HEK293T (cell line): ENCODE measurements around the gene FOCAD.

Experiments used
- ARNT ChIP-seq: fragments of 450-650 bp; IDR thresholded peaks from 2 replicates; pipeline ENCODE4 v1.6.1; 2017; ENCODE audit warnings: mild to moderate bottlenecking
- BHLHE40 ChIP-seq: fragments of 450-650 bp; IDR thresholded peaks from 2 replicates; pipeline ENCODE4 v1.6.1; 2016; ENCODE audit warnings: mild to moderate bottlenecking, moderate library complexity, borderline replicate concordance
- ELF4 ChIP-seq: fragments of 450-650 bp; IDR thresholded peaks from 2 replicates; pipeline ENCODE4 v1.6.1; 2017; ENCODE audit warnings: antibody characterized with exemption
- FOXA1 ChIP-seq: fragments of 450-650 bp; IDR thresholded peaks from 2 replicates; pipeline ENCODE4 v1.6.1; 2016; ENCODE audit warnings: mild to moderate bottlenecking
- FOXK2 ChIP-seq: fragments of 450-650 bp; IDR thresholded peaks from 2 replicates; pipeline ENCODE4 v1.6.1; 2016; ENCODE audit warnings: mild to moderate bottlenecking
- FOXM1 ChIP-seq: fragments of 450-650 bp; IDR thresholded peaks from 2 replicates; pipeline ENCODE4 v1.6.1; 2017; ENCODE audit warnings: mild to moderate bottlenecking, borderline replicate concordance
- HDGF ChIP-seq: fragments of 450-650 bp; IDR thresholded peaks from 2 replicates; pipeline ENCODE4 v1.6.1; 2017; ENCODE audit warnings: antibody characterized with exemption, borderline replicate concordance
- L3MBTL2 ChIP-seq: fragments of 450-650 bp; conservative IDR thresholded peaks from 2 replicates; pipeline ENCODE4 v1.6.1; 2016; ENCODE audit warnings: mild to moderate bottlenecking
- NFRKB ChIP-seq: fragments of 450-650 bp; IDR thresholded peaks from 2 replicates; pipeline ENCODE4 v1.6.1; 2016; ENCODE audit warnings: mild to moderate bottlenecking, moderate library complexity
- SP1 ChIP-seq: fragments of 450-650 bp; IDR thresholded peaks from 2 replicates; pipeline ENCODE4 v1.6.1; 2017
- SUZ12 ChIP-seq: fragments of 450-650 bp; IDR thresholded peaks from 2 replicates; pipeline ENCODE4 v1.6.1; 2016; ENCODE audit warnings: mild to moderate bottlenecking
- TARDBP ChIP-seq: fragments of 450-650 bp; IDR thresholded peaks from 2 replicates; pipeline ENCODE4 v1.6.1; 2016
- ZNF384 ChIP-seq: fragments of 450-650 bp; IDR thresholded peaks from 2 replicates; pipeline ENCODE4 v1.6.1; 2016
- TF ChIP-seq, protein P1 (sequence below): fragments of 450-650 bp; IDR thresholded peaks from 2 replicates; pipeline ENCODE4 v1.6.1; 2016

- no peak for TF ChIP-seq ZNF384
- no peak for TF ChIP-seq FOXA1
- no peak for TF ChIP-seq SUZ12
- no peak for TF ChIP-seq NFRKB
- TF ChIP-seq ARNT: no peak
- TF ChIP-seq FOXM1: no peak
- TF ChIP-seq SP1: no peak
- no peak for TF ChIP-seq L3MBTL2
- TF ChIP-seq, protein P1, sequence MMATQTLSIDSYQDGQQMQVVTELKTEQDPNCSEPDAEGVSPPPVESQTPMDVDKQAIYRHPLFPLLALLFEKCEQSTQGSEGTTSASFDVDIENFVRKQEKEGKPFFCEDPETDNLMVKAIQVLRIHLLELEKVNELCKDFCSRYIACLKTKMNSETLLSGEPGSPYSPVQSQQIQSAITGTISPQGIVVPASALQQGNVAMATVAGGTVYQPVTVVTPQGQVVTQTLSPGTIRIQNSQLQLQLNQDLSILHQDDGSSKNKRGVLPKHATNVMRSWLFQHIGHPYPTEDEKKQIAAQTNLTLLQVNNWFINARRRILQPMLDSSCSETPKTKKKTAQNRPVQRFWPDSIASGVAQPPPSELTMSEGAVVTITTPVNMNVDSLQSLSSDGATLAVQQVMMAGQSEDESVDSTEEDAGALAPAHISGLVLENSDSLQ: no peak
- no peak for TF ChIP-seq ELF4
- TF ChIP-seq BHLHE40: no peak
- TF ChIP-seq TARDBP: no peak
- no peak for TF ChIP-seq HDGF
- TF ChIP-seq FOXK2: no peak
These were observed 345.6 kb downstream of the FOCAD start for GRCh38 chr9:21029661-21030060.
